HFFc6 (cell line): ENCODE results near the gene PKD1L1. TPM values are rescaled to one million over a fixed set of nuclear protein-coding genes. Genes with fewer than 3 reads are reported as not detected.
A peak's percentile ranks its signal among the peaks of the same experiment; 100 is the strongest.

Experiments used
- DNase-seq: peaks from one replicate; pipeline ENCODE4 v3.0.0-alpha.2; 2018
- H3K27ac Mint-ChIP-seq: 2 replicates; pipeline ENCODE4 v1.8.0; 2020; ENCODE audit warnings: mild to moderate bottlenecking, mixed read lengths
- H3K27me3 Mint-ChIP-seq: 2 replicates; pipeline ENCODE4 v1.8.0; 2021; ENCODE audit warnings: mild to moderate bottlenecking, moderate library complexity, mixed read lengths; ENCODE audit not compliant: insufficient read depth
- H3K36me3 Mint-ChIP-seq: 2 replicates; pipeline ENCODE4 v1.8.0; 2021; ENCODE audit warnings: low read depth, mixed read lengths
- H3K4me1 Mint-ChIP-seq: 2 replicates; pipeline ENCODE4 v1.8.0; 2020; ENCODE audit warnings: low read depth, mixed read lengths
- H3K4me3 Mint-ChIP-seq: 2 replicates; pipeline ENCODE4 v1.8.0; 2020; ENCODE audit warnings: mild to moderate bottlenecking, moderate library complexity, mixed read lengths
- H3K9me3 Mint-ChIP-seq: 2 replicates; pipeline ENCODE4 v1.8.0; 2020; ENCODE audit warnings: mild to moderate bottlenecking, mixed read lengths
- total RNA-seq, 6 experiments: library from RNA; stranded (reverse); fragmentation: NEBNext Ultra II Directional; extraction: Animal tissue kit (Norgen Biotek cat#: 25700); gene quantifications; 2 replicates in 1 of 6; 3 replicates in 5 of 6; pipeline ENCODE4 v1.2.3, GENCODE V29; 2021
- TF ChIP-seq, protein P1 (sequence below): fragments of 200-600 bp; sonication (generic); IDR thresholded peaks from 2 replicates; pipeline ENCODE4 v1.5.0; 2021; ENCODE audit warnings: antibody characterized with exemption, mild to moderate bottlenecking

The PKD1L1 gene
- total RNA-seq, 6 experiments from 2014 or later = 0.03 to 0.14 TPM; not detected in 4

DNA sequence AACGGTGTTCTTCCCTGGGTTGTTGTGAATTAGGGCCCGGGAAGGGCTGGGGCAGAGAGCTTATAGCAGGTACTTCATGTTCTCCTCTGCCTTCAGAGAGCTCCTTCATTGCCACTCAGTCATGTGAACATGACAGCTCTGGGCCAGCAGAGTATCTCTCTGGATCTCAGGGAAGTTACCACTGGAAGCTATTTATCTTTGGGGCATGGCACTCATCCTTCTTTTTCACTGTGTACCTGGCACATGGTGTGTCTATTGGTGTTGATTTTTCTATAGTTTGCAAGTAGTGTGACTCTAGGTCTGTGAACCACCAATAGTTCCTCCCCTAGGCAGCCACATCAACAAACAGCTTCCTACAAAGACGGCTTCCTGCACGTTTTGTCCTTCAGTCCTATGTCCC, 156.6 kb downstream of the PKD1L1 start:
- TF ChIP-seq, protein P1, sequence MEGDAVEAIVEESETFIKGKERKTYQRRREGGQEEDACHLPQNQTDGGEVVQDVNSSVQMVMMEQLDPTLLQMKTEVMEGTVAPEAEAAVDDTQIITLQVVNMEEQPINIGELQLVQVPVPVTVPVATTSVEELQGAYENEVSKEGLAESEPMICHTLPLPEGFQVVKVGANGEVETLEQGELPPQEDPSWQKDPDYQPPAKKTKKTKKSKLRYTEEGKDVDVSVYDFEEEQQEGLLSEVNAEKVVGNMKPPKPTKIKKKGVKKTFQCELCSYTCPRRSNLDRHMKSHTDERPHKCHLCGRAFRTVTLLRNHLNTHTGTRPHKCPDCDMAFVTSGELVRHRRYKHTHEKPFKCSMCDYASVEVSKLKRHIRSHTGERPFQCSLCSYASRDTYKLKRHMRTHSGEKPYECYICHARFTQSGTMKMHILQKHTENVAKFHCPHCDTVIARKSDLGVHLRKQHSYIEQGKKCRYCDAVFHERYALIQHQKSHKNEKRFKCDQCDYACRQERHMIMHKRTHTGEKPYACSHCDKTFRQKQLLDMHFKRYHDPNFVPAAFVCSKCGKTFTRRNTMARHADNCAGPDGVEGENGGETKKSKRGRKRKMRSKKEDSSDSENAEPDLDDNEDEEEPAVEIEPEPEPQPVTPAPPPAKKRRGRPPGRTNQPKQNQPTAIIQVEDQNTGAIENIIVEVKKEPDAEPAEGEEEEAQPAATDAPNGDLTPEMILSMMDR = no peak
- peaks cover 4% of the 10 kb centered on the region for H3K9me3 Mint-ChIP-seq
- no peak overlapping the region for H3K4me3 Mint-ChIP-seq
- no peaks in the 10 kb centered on the region; the same call in 1 of the 2 replicates for H3K27me3 Mint-ChIP-seq
- H3K4me1 Mint-ChIP-seq = peaks cover 75% of the 10 kb centered on the region
- peaks cover 6% of the 10 kb centered on the region; the same call in 1 of the 2 replicates for H3K36me3 Mint-ChIP-seq
- peak overlapping the region; percentile 20; the same call in 1 of the 2 replicates for H3K27ac Mint-ChIP-seq
- no peak for DNase-seq

GRCh38 chr7:47788083-47788482, 160.2 kb downstream of the PKD1L1 start:
- no peaks in the 10 kb centered on the region; the same call in 1 of the 2 replicates for H3K27me3 Mint-ChIP-seq
- 0 out of 2 replicates have a peak overlapping the region, but pooled peaks have one; percentile 90 for H3K27ac Mint-ChIP-seq
- peaks cover 76% of the 10 kb centered on the region for H3K4me1 Mint-ChIP-seq
- H3K4me3 Mint-ChIP-seq = no peak overlapping the region
- no peaks in the 10 kb centered on the region for H3K9me3 Mint-ChIP-seq
- TF ChIP-seq, protein P1 = no peak
- no peak for DNase-seq
- H3K36me3 Mint-ChIP-seq = no peaks in the 10 kb centered on the region

DNA sequence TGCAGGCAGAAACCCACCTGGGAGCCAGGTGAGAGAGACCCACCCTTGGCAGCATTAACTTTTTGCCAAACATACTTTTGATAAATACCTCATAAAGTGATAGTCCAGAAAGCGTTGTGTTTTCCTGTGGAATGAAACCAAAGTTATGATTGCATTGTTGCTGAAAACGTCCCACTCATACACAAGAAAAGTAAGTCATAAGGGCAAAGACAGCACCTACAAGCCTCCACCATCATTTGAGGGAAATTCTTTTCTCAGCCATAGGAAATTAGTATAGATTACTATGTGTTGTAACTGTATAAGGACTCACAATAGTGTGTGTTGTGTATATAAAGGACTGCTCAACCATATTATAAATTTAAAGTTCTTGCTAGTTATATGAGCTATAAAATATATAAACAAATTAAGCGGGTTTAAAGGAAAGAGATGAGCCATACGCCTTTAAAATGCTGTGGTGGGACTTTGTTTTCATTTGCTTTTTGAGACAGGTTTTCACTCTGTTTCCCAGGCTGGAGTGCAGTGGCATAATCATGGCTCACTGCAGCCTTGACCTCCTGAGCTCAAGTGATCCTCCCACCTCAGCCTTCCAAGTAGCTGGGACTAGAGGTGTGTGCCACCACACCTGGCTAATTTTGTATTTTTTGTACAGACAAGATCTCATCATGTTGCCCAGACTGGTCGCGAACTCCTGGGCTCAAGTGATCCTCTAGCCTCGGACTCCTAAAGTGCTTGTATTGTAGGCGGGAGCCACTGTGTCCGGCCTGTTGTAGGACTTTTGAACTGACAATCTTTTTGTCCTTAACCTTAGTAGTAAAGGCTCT, 160.8 kb downstream of the PKD1L1 start:
- H3K36me3 Mint-ChIP-seq = no peaks in the 10 kb centered on the region
- H3K9me3 Mint-ChIP-seq = no peaks in the 10 kb centered on the region
- no peaks in the 10 kb centered on the region; the same call in 1 of the 2 replicates for H3K27me3 Mint-ChIP-seq
- peak overlapping the region; percentile 90 for H3K27ac Mint-ChIP-seq
- TF ChIP-seq, protein P1 = no peak
- DNase-seq = peak; percentile 21
- H3K4me3 Mint-ChIP-seq = peak overlapping the region; percentile 71
- H3K4me1 Mint-ChIP-seq = peaks cover 80% of the 10 kb centered on the region

GRCh38 chr7:47786557-47787248, 161.6 kb downstream of the PKD1L1 start:
- Mint-ChIP-seq H3K36me3 (peaks cover 3% of the 10 kb centered on the region; the same call in 1 of the 2 replicates), H3K27me3 (peaks cover 2% of the 10 kb centered on the region; the same call in 1 of the 2 replicates), H3K9me3 (no peaks in the 10 kb centered on the region), H3K4me1 (peaks cover 80% of the 10 kb centered on the region), H3K4me3 (peak overlapping the region; percentile 76), H3K27ac (peak overlapping the region; percentile 90)
- TF ChIP-seq, protein P1 = peak; percentile 23; the same call in 1 of the 2 replicates
- peak; percentile 99 for DNase-seq

GRCh38 chr7:47785923-47786556, 162.2 kb downstream of the PKD1L1 start:
- Mint-ChIP-seq H3K4me3 (peak overlapping the region; percentile 76), H3K27ac (peak overlapping the region; percentile 90), H3K4me1 (peaks cover 76% of the 10 kb centered on the region), H3K9me3 (no peaks in the 10 kb centered on the region), H3K36me3 (peaks cover 5% of the 10 kb centered on the region; the same call in 1 of the 2 replicates), H3K27me3 (peaks cover 2% of the 10 kb centered on the region; the same call in 1 of the 2 replicates)
- no peak for DNase-seq
- TF ChIP-seq, protein P1 = no peak
